HepG2 (cell line): Measurements from ENCODE around the gene ANKS3. TPM values are rescaled to one million over a fixed set of nuclear protein-coding genes. Genes with fewer than 3 reads are reported as not detected.
A peak's percentile ranks its signal among the peaks of the same experiment; 100 is the strongest.

ENCODE experiments used
- CAMTA2 ChIP-seq: sonication (generic); formaldehyde crosslinking; IDR thresholded peaks from 2 replicates; pipeline ENCODE4 v1.4.0; 2020; ENCODE audit warnings: mild to moderate bottlenecking, missing genetic modification reagents, borderline replicate concordance
- CBX2 ChIP-seq, 2 experiments: fragments of 200-600 bp in 1 of 2; sonication (generic); formaldehyde crosslinking in 1 of 2; IDR thresholded peaks; 2 replicates each; pipeline versions ENCODE4 v1.7.0 to v1.8.1; 2018 to 2022; ENCODE audit warnings: low read depth in 2 of 2, low read length in 1 of 2, mild to moderate bottlenecking in 1 of 2, missing genetic modification reagents in 1 of 2
- CERS6 ChIP-seq: sonication (generic); formaldehyde crosslinking; IDR thresholded peaks from 2 replicates; pipeline ENCODE4 v1.5.0; 2020; ENCODE audit warnings: missing genetic modification reagents
- CREBL2 ChIP-seq: sonication (generic); formaldehyde crosslinking; IDR thresholded peaks from 2 replicates; pipeline ENCODE4 v1.8.1; 2023; ENCODE audit warnings: missing genetic modification reagents, mild to moderate bottlenecking, borderline replicate concordance
- EHMT2 ChIP-seq: fragments of 200-600 bp; sonication (generic); IDR thresholded peaks from 2 replicates; pipeline ENCODE4 v1.7.0; 2017; ENCODE audit warnings: antibody characterized with exemption, low read depth, low read length, borderline replicate concordance
- GATA4 ChIP-seq: sonication (generic); IDR thresholded peaks from 2 replicates; pipeline ENCODE4 v1.6.1; 2016; ENCODE audit warnings: antibody characterized with exemption, low read depth, borderline replicate concordance
- GLI4 ChIP-seq: sonication (generic); formaldehyde crosslinking; IDR thresholded peaks from 2 replicates; pipeline ENCODE4 v1.5.1; 2020; ENCODE audit warnings: missing genetic modification reagents, mild to moderate bottlenecking, moderate library complexity, borderline replicate concordance
- MYC ChIP-seq: sonication (generic); formaldehyde crosslinking; IDR thresholded peaks from 2 replicates; pipeline ENCODE4 v1.9.0; 2021; ENCODE audit warnings: missing genetic modification reagents, borderline replicate concordance
- PBX3 ChIP-seq: sonication (generic); formaldehyde crosslinking; IDR thresholded peaks from 2 replicates; pipeline ENCODE4 v1.8.1; 2023; ENCODE audit warnings: missing genetic modification reagents, inconsistent platforms, borderline replicate concordance
- SP5 ChIP-seq: IDR thresholded peaks from 2 replicates; pipeline ENCODE4 v1.6.1; 2016; ENCODE audit warnings: low read depth, borderline replicate concordance
- SRSF1 ChIP-seq: fragments of 200-400 bp; formaldehyde crosslinking; optimal IDR thresholded peaks from 2 replicates; pipeline ENCODE3; 2017; ENCODE audit warnings: mild to moderate bottlenecking, low read depth, low read length, moderate library complexity
- ZBTB20 ChIP-seq: sonication (generic); formaldehyde crosslinking; IDR thresholded peaks from 2 replicates; pipeline ENCODE4 v1.8.1; 2023; ENCODE audit warnings: missing genetic modification reagents, low read depth, mild to moderate bottlenecking, borderline replicate concordance
- ZFP36L2 ChIP-seq: sonication (generic); formaldehyde crosslinking; IDR thresholded peaks from 2 replicates; pipeline ENCODE4 v1.4.0; 2020; ENCODE audit warnings: missing genetic modification reagents
- ZNF317 ChIP-seq: sonication (generic); formaldehyde crosslinking; IDR thresholded peaks from 2 replicates; pipeline ENCODE4 v1.5.0; 2020; ENCODE audit warnings: mild to moderate bottlenecking, missing genetic modification reagents
- ZNF720 ChIP-seq: sonication (generic); formaldehyde crosslinking; IDR thresholded peaks from 2 replicates; pipeline ENCODE4 v1.4.0; 2020; ENCODE audit warnings: missing genetic modification reagents
- ZNF75D ChIP-seq: sonication (generic); formaldehyde crosslinking; IDR thresholded peaks from 2 replicates; pipeline ENCODE4 v1.8.1; 2023; ENCODE audit warnings: missing genetic modification reagents, mild to moderate bottlenecking, borderline replicate concordance
- ZNF766 ChIP-seq: sonication (generic); formaldehyde crosslinking; IDR thresholded peaks from 2 replicates; pipeline ENCODE4 v1.5.0; 2020; ENCODE audit warnings: missing genetic modification reagents, borderline replicate concordance
- ZNF788 ChIP-seq: sonication (generic); formaldehyde crosslinking; IDR thresholded peaks from 2 replicates; pipeline ENCODE4 v1.5.0; 2020; ENCODE audit warnings: mild to moderate bottlenecking, missing genetic modification reagents, borderline replicate concordance
- polyA plus RNA-seq, 8 experiments: library from polyadenylated mRNA; depleted of rRNA in 3 of 8; stranded (reverse) in 7 of 8; unstranded in 1 of 8; fragments of >200 nt; fragmentation: Illumina TruSeq in 4 of 8; extraction: Trizol in 4 of 8; gene quantifications; 2 replicates each; pipeline versions ENCODE4 v1.2.1 to v1.2.3, GENCODE V29; 2011 to 2016; ENCODE audit warnings: low read depth in 4 of 8, missing spikeins in 1 of 8, mixed read lengths in 1 of 8; ENCODE audit not compliant: insufficient read depth in 1 of 8
- total RNA-seq, 5 experiments: library from RNA; depleted of rRNA; stranded (reverse); fragments of >200 nt; fragmentation: Illumina TruSeq; extraction: Trizol; gene quantifications; 2 replicates each; pipeline ENCODE4 v1.2.3, GENCODE V29; 2016; ENCODE audit warnings: low read depth in 1 of 5
- TF ChIP-seq, protein P1 (sequence below): sonication (generic); formaldehyde crosslinking; IDR thresholded peaks from 2 replicates; pipeline ENCODE4 v1.5.1; 2020; ENCODE audit warnings: missing genetic modification reagents, mild to moderate bottlenecking, borderline replicate concordance
- TF ChIP-seq, protein P2 (sequence below): sonication (generic); formaldehyde crosslinking; IDR thresholded peaks from 2 replicates; pipeline ENCODE4 v1.8.0; 2022; ENCODE audit warnings: missing genetic modification reagents, mild to moderate bottlenecking, moderate library complexity, borderline replicate concordance

Gene ANKS3
- total and polyA plus RNA-seq, 2 of the 13 experiments (the other 11 are each of a cell fraction or from before 2014, with no cell fraction given): 11.4 to 15.9 TPM

DNA sequence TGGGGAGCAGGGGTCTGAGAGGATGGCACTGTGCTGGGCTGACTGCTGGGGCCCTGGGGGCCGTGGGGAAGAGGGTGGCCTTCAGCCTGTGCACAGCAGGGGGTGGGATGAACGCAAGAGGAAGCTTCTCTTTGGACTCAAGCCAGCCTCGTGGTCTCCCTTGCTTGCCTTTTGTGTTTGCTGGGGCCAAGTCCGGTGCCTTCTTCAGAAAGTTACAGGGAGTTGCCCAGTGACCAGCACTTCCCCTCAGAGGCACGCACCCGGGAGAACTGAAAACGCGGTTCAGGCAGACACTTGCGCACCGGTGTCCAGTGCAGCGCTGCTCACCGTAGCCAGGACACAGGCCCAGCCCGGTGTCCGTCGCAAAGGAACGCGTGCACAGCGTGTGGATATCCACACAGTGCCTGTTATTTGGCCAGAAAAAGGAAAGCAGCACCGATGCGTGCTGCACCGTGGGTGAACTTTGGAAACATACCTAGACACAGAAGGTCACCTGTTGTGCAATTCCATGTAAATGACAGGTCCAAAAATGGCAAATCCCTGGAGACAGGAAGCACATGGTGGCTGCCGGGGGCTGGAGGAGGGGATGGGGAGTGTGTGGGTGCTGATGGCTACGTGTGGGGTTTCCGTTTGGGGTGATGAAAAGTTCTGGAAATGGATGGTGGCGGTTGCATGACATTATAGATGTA lies 70.2 kb downstream of the ANKS3 start (continued):
- TF ChIP-seq, protein P1, sequence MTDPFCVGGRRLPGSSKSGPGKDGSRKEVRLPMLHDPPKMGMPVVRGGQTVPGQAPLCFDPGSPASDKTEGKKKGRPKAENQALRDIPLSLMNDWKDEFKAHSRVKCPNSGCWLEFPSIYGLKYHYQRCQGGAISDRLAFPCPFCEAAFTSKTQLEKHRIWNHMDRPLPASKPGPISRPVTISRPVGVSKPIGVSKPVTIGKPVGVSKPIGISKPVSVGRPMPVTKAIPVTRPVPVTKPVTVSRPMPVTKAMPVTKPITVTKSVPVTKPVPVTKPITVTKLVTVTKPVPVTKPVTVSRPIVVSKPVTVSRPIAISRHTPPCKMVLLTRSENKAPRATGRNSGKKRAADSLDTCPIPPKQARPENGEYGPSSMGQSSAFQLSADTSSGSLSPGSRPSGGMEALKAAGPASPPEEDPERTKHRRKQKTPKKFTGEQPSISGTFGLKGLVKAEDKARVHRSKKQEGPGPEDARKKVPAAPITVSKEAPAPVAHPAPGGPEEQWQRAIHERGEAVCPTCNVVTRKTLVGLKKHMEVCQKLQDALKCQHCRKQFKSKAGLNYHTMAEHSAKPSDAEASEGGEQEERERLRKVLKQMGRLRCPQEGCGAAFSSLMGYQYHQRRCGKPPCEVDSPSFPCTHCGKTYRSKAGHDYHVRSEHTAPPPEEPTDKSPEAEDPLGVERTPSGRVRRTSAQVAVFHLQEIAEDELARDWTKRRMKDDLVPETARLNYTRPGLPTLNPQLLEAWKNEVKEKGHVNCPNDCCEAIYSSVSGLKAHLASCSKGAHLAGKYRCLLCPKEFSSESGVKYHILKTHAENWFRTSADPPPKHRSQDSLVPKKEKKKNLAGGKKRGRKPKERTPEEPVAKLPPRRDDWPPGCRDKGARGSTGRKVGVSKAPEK (CRISPR knock-in tag): peak; percentile 92
- TF ChIP-seq GATA4 (no peak), ZNF788 (CRISPR knock-in tag) (peak; percentile 83; the same call in 1 of the 2 replicates), SRSF1 (no peak), ZNF766 (CRISPR knock-in tag) (peak; percentile 90; the same call in 1 of the 2 replicates), ZNF720 (CRISPR knock-in tag) (0 out of 2 replicates have a peak, but pooled peaks have one; percentile 83), ZFP36L2 (CRISPR knock-in tag) (peak; percentile 70; the same call in 1 of the 2 replicates), CAMTA2 (CRISPR knock-in tag) (0 out of 2 replicates have a peak, but pooled peaks have one; percentile 30), SP5 (0 out of 2 replicates have a peak, but pooled peaks have one; percentile 27), CERS6 (CRISPR knock-in tag) (peak; percentile 90), ZNF75D (CRISPR knock-in tag) (no peak), EHMT2 (peak; percentile 49; the same call in 1 of the 2 replicates), MYC (CRISPR knock-in tag) (peak; percentile 96), PBX3 (CRISPR knock-in tag) (no peak), ZBTB20 (CRISPR knock-in tag) (peak; percentile 95; the same call in 1 of the 2 replicates), ZNF317 (CRISPR knock-in tag) (peak; percentile 89), CBX2 (IDR thresholded peaks at IDR 0.05; ENCODE audit: low read depth, low read length) (no peak), CBX2 (CRISPR knock-in tag; IDR thresholded peaks at IDR 0.05; ENCODE audit: low read depth) (no peak), CREBL2 (CRISPR knock-in tag) (peak; percentile 97; the same call in 1 of the 2 replicates), GLI4 (CRISPR knock-in tag) (peak; percentile 98)
- TF ChIP-seq, protein P2, sequence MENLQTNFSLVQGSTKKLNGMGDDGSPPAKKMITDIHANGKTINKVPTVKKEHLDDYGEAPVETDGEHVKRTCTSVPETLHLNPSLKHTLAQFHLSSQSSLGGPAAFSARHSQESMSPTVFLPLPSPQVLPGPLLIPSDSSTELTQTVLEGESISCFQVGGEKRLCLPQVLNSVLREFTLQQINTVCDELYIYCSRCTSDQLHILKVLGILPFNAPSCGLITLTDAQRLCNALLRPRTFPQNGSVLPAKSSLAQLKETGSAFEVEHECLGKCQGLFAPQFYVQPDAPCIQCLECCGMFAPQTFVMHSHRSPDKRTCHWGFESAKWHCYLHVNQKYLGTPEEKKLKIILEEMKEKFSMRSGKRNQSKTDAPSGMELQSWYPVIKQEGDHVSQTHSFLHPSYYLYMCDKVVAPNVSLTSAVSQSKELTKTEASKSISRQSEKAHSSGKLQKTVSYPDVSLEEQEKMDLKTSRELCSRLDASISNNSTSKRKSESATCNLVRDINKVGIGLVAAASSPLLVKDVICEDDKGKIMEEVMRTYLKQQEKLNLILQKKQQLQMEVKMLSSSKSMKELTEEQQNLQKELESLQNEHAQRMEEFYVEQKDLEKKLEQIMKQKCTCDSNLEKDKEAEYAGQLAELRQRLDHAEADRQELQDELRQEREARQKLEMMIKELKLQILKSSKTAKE: peak; percentile 86
